ENCODE data around the gene LELP1.

Gene LELP1

GRCh38 chr1:153210206-153210605 lies 7.0 kb downstream of the LELP1 start:
- DNase-seq (ENCODE audit: extremely low spot score), result no peak
- no peak for TF ChIP-seq CTCF (IDR thresholded peaks at IDR 0.05; ENCODE audit: control extremely low read depth, extremely low read depth, low read depth, missing control alignments)
- ChIA-PET POLR2A (no interaction called here), CTCF (interaction anchor here (1.8 kb wide), 1 partner anchor 18 kb away, joined by 7 read pairs; no protein-coding TSS in a partner anchor)

- no peak for TF ChIP-seq CTCF (IDR thresholded peaks at IDR 0.05; ENCODE audit: control extremely low read depth, extremely low read depth, low read depth, missing control alignments)
- ChIA-PET POLR2A (no interaction called here), CTCF (interaction anchor here (2.5 kb wide), 1 partner anchor 14 kb away, joined by 8 read pairs; no protein-coding TSS in a partner anchor)
- no peak for DNase-seq (ENCODE audit: extremely low spot score)
Observed at GRCh38 chr1:153212201-153212600, 9.0 kb downstream of the LELP1 start.

GRCh38 chr1:153213519-153213918 lies 10.3 kb downstream of the LELP1 start:
- no peak for TF ChIP-seq CTCF (IDR thresholded peaks at IDR 0.05; ENCODE audit: control extremely low read depth, extremely low read depth, low read depth, missing control alignments)
- no peak for DNase-seq (ENCODE audit: extremely low spot score)
- CTCF ChIA-PET, result interaction anchor here (1.2 to 2.5 kb wide), 3 partner anchors 8 to 20 kb away, joined by 3 to 8 read pairs (median 4); no protein-coding TSS in a partner anchor
- POLR2A ChIA-PET, result interaction anchor here (0.7 kb wide), 1 partner anchor 55 kb away, joined by 3 read pairs; no protein-coding TSS in a partner anchor

GRCh38 chr1:153217212-153217611 lies 14.0 kb downstream of the LELP1 start, which contains the start of gene PRR9:
PRR9 (plus strand) TSS chr1:153217584; CDS start chr1:153218145, 561 bp downstream.
- ChIA-PET CTCF (interaction anchor here (1.3 to 2.0 kb wide), 2 partner anchors 11 to 347 kb away, joined by 3 to 5 read pairs; no protein-coding TSS in a partner anchor), POLR2A (no interaction called here)
- no peak for TF ChIP-seq CTCF (IDR thresholded peaks at IDR 0.05; ENCODE audit: control extremely low read depth, extremely low read depth, low read depth, missing control alignments)
- DNase-seq (ENCODE audit: extremely low spot score), result no peak

GRCh38 chr1:153217744-153218416 lies 14.7 kb downstream of the LELP1 start:
- no peak for TF ChIP-seq CTCF (IDR thresholded peaks at IDR 0.05; ENCODE audit: control extremely low read depth, extremely low read depth, low read depth, missing control alignments)
- ChIA-PET CTCF (interaction anchor here (1.3 to 2.0 kb wide), 2 partner anchors 11 to 348 kb away, joined by 3 to 5 read pairs; no protein-coding TSS in a partner anchor), POLR2A (no interaction called here)
- no peak for DNase-seq (ENCODE audit: extremely low spot score)

GRCh38 chr1:153220606-153221303 lies 17.5 kb downstream of the LELP1 start:
- CTCF ChIA-PET, result interaction anchor here (0.7 to 3.3 kb wide), 17 partner anchors 7 to 564 kb away, joined by 3 to 19 read pairs (median 4); partner anchors contain the start of gene SMCP
- TF ChIP-seq CTCF (IDR thresholded peaks at IDR 0.05; ENCODE audit: control extremely low read depth, extremely low read depth, low read depth, missing control alignments), result no peak
- POLR2A ChIA-PET, result no interaction called here
- no peak for DNase-seq (ENCODE audit: extremely low spot score)

All from GM10248 (cell line).